ENCODE data around the gene KCNK18.
"Not testable (repeated sequence)": the region's sequence is repeated elsewhere in the genome, so short reads cannot be mapped to it uniquely, and the experiment has no call there.

KCNK18 gene

GRCh38 chr10:117170244-117170643, 27.0 kb upstream of the KCNK18 start:
- DNase-seq (ENCODE audit: low read depth in 2 of 2) = no peak

- peak; percentile 75 to 87 for DNase-seq (ENCODE audit: low read depth in 2 of 2)
Observed at GRCh38 chr10:117174439-117175214, 22.7 kb upstream of the KCNK18 start.

DNA sequence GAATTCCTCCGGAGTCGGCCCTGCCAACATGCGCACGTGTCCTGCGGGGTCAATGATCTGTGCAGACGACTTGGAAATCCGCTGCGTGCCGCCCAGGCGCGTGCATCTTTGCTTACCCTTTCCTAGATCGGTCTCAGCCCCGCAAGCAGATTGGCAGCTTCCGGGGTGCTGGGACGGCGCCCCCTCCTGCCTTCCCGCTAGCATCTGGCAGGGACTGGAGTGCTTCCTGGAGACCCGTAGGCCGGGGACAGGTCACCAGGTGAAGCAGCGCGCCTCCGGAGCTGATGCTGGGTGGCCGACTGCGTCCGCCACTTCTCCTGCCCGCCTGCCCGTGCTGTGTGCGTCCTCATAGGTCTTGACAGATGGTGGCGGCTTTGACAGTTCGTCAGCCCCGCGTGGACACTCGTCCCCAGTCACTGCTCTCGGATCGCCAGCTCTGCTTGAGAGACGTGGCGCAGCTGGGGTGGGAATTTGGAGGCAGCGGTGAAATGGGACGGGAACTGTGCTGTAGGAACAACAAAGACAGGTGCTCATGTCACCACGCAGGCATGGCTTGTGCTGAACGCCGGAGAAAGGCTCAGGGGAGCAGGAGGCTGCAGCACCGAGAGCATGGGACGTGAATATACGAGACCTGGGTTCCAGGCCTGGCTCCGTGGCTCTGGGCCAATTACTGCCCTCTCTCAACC, 21.9 kb upstream of the KCNK18 start:
- DNase-seq (ENCODE audit: low read depth in 2 of 2) = peak in 1 of 2 donors; percentile 15

DNA sequence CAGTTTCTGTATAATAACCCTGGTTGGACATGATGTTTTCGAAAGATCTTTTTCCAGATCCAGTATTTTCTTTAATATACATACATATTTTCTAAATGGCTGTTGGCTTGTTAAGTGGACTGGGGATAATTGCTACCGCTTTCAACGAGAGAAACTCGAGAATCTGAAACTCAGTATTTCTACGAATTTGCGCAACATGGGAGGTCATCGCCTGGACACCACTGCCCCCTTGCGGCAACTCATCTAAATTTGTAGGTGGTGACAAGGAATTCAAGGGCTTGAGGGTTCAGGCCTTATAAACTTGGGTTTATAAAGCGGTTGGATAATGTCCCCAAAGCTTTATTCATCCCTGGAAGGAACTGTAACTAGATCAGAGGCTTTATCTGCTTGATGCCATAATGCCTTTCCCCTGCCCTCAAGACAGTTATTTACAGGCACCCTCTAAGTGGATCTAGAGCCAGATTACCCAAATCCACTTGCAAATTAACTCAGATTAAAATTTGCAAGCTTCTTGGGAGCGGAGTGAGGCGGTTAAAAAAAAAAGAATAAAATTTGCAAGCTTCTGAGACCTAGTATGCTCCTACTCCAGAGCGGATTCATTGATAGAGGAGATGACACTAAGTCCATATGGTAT, 21.3 kb upstream of the KCNK18 start:
- peak; percentile 74 for DNase-seq (ENCODE audit: low read depth in 2 of 2)

DNA sequence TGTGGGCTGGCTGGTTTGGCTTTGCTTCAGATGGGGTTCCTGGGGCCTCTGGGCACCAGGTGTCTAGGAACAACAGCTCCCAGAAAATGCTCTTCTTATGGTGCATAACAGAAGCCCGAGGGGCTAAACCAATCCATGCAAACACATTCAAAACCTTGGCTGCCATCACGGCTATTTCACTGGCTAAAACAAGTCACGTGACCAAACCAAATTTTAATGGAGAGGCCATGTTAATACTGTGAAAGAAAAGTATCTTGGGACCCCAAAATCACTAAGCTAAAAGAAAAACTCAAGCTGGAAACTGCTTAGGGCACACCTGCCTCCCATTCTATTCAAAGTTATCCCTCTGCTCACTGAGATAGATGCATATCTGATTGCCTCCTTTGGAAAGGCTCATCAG, 19.1 kb upstream of the KCNK18 start:
- no peak for DNase-seq (ENCODE audit: low read depth in 2 of 2)

DNA sequence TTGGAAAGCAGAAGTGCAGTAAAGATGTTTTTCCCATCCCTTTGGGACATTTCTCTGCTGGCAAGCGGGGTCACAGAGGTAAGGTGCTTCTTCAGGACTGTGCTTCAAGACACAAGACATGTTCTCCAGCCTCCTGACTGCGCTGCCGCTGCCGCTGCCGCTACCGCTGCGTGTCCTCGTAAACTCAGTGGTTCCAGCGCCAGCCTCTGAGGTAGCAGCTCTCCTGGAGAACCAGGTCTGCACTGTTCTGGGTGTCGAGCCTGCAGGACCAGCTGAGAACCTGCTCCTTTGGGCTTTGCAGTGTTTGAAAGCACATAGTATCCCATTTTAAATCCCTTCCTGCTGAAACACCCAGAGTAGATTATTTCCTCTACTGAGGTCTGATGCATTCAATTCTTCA, 13.0 kb upstream of the KCNK18 start:
- no peak for DNase-seq (ENCODE audit: low read depth in 2 of 2)

DNA sequence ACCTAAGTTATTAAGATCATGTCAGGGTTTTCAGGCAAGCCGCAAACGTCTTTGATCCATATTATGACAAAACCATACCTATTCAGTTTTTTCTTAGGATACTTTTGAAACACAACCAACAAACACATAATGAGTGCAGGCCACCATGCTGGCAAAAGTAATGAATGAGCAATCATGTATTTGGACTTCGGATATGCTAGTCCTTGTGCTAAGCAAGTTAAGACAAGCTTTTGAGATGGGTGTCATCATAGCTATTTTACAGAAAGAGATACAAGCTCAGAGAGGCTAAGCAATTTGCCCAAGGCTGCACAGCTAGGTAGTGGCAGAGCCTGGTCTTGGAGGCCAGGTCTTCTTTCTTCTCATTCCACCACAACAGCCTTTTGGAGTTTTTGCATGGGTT, 12.5 kb upstream of the KCNK18 start:
- DNase-seq (ENCODE audit: low read depth in 2 of 2) = no peak

DNA sequence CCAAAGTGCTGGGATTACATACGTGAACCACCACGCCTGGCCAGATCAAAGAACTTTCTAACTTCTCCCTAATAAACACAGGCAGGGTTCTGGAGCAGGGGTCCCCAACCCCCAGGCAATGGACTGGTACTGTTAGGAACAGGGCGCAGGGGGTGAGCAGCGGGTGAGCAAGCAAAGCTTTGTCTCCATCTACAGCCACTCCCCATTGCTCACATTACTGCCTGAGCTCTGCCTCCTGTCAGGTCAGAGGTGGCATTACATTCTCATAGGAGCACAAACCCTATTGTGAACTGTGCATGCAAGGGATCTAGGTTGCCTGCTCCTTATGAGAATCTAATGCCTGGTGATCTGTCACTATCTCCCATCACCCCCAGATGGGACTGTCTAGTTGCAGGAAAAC, 11.5 kb upstream of the KCNK18 start:
- DNase-seq (ENCODE audit: low read depth in 2 of 2) = not testable (repeated sequence)

DNA sequence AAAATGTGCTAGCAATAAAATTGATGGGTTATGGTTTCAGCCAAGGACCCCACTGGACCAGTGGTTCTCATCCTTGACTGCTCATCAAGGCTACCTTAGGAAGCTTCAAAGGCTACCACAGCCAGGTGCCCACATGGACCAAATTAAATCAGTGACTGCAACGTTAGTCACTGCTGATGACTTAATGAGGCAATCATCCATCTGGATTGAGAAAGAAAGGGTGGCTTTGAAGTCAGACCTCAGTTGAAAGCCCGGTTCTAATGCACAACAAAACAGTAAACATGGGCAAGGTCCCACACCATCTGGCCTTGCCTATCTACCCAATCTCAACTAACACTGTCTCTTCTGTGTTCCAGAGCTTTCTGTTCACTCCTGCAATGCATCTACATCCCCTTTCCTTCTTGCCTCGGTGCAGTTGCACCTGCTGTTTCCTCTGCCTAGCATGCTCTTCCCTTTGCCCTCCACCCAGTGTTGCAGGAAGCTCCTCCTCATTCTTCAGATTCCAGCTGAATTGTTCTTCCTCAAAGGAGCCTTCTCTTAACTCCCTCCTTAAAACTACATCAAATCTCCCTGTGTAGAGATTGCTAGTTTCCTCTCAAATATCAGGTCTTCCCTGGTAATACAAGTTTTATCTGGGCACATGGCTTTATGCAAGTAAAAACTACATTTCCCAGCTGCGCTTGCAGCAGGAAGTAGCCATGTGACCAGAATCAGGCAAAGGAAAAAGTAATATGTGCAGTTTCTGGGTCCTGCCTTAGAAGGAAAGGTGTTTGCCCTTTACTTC, 10.3 kb upstream of the KCNK18 start:
- DNase-seq (ENCODE audit: low read depth in 2 of 2) = no peak

DNA sequence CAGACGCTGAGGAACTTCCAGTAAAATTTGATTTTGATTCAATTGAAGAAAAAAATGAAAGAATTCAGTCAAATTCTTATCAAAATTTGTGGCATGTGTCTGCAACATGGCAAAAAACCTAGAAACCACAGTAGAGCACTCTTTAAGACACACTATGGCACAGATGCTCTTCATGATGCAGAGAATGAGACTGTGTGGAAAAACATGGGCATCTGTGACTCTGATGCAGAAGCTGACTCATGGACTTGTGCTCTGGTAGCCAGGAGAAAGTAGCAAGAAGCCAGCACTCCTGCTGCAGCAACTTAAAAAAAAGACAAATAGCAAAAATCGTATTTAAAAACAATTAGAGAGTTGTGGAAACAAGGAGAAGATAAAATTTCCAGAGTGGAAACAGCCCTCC, 8.9 kb upstream of the KCNK18 start:
- DNase-seq (ENCODE audit: low read depth in 2 of 2) = no peak

- no peak for DNase-seq (ENCODE audit: low read depth in 2 of 2)
Observed at GRCh38 chr10:117189557-117189956, 7.7 kb upstream of the KCNK18 start.

DNA sequence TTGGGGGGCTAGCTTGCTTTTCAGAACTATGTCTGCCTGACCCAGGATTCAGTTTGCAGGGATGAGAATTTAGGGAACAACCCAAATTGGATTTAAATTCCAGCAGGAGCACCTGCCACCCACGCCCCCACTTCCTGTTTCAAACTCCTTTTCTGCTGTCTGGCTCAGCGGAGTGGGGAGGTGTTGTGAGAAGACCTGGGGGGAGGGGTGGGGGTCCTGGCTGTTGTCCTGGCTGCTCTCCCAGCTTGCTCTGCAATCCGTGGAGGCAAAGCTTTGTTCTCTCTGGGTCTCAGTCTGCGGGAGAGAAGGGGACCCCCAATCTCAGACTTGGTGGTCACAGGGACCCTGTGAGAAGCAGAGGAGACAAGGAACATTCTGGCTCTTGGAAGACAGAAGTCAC, 799 bp downstream of the KCNK18 start:
- DNase-seq (ENCODE audit: low read depth in 2 of 2) = no peak

DNA sequence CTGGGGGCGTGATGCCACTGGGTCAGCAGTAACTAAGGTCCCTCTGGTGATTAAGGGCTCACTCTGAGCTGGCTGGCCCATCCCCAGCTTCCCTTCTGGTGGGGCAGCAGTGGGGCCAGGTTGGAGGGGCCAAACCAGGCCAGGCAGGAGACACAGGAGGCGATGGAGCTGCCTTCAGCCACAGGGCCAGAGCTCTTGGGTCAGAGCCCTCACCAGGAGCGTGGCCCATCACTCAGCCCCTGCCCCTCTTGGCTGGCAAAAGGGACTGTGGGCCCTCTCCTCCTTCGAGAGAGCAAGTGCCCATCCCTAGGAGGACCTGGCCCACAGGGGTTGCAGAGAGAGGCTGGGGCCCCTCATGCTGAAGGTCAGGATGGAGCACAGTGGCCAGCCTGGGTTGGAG, 4.5 kb downstream of the KCNK18 start:
- no peak for DNase-seq (ENCODE audit: low read depth in 2 of 2)

GRCh38 chr10:117204316-117204715, 7.0 kb downstream of the KCNK18 start:
- DNase-seq (ENCODE audit: low read depth in 2 of 2) = no peak

DNA sequence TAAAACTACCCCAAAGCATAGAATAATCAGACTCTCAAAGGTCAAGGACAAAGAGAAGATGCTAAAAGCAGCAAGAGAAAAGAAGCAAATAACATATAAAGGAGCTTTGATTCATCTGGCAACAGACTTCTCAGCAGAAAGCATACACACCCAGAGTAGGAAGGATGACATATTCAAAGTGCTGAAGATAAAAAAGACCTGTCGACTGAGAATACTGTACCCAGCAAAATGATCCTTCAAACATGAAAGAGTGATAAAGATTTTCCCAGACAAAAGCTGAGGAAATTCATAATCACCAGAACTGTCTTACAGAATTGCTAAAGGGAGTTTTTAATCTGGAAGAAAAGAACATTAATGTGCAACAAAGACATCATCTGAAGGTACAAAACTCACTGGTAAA, 14.9 kb downstream of the KCNK18 start:
- DNase-seq (ENCODE audit: low read depth in 2 of 2) = no peak

GRCh38 chr10:117214401-117214800, 17.1 kb downstream of the KCNK18 start:
- no peak for DNase-seq (ENCODE audit: low read depth in 2 of 2)

DNA sequence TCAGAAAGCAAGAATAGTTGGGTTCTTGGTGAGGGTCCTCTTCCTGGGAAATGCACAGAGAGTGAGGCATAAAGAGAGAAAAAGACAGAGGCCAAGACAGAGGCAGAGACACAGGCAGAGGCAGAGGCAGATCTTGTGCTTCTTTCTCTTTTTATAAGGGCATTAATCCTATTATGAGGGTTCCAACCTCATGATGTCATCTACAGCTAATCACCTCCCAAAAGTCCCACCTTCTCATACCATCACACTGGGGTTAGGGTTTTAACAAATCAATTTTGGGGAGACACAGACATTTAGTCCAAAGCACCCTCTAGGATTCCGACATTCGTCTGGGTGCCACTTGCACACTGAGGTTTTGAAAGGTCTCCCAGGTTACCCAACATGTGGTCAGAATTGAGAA, 17.8 kb downstream of the KCNK18 start:
- no peak for DNase-seq (ENCODE audit: low read depth in 2 of 2)

DNA sequence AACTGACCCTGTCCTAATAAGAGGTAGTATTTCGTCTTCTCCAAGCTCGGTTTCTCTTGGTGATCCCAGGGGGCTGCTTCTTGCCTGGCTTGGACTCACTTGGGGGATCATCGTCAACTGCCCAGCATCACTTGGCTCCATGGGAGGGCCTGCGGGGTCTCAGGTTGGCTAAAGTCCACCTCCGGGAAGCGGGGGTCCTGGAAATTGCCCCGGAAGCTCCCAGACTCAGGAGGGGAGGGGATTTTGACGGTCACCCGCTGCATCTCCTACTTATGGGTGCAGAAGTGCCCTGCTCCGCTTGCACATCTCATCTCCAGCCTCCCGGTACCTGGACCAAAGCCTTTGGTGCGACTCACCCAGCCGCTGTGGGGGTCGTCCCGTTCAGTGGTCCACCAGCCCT, 18.7 kb downstream of the KCNK18 start:
- no peak for DNase-seq (ENCODE audit: low read depth in 2 of 2)

DNA sequence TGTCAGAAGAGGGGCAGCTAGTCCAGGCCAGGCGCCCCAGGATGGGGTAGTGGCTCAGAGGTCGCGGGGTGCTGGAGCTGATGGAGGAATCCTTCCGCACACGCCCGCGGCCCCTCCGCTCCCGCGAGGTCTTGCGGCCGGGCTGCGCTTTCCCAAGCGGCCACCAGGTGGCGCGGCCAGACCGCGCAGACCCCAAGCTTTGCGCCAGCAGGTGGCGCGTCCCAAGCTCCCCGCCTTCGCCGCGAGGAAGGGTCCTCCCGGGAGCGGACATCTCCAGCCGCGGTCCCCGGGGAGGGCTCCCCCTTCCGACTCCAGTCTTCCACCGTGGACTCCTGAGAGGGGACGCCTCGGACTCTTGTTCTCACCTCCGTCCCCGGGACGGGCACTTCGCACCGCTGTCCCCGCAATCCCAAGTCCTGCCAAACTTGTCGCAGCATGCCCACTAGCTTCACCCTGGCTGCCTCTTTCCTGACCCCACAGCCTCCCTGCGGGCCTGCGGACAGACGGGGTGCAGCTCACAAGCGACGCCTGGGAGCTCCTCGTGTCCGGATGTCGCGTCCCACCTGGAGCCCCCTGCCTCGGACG, 19.4 kb downstream of the KCNK18 start:
- DNase-seq (ENCODE audit: low read depth in 2 of 2) = peak; percentile 58 to 71

- no peak for DNase-seq (ENCODE audit: low read depth in 2 of 2)
Observed at GRCh38 chr10:117217196-117217761, 20.0 kb downstream of the KCNK18 start.

- no peak for DNase-seq (ENCODE audit: low read depth in 2 of 2)
Observed at GRCh38 chr10:117218654-117219053, 21.4 kb downstream of the KCNK18 start.
